Measurements from ENCODE around the gene FERMT2.
"Not testable (repeated sequence)": the region's sequence is repeated elsewhere in the genome, so short reads cannot be mapped to it uniquely, and the experiment has no call there.

FERMT2 gene

DNA sequence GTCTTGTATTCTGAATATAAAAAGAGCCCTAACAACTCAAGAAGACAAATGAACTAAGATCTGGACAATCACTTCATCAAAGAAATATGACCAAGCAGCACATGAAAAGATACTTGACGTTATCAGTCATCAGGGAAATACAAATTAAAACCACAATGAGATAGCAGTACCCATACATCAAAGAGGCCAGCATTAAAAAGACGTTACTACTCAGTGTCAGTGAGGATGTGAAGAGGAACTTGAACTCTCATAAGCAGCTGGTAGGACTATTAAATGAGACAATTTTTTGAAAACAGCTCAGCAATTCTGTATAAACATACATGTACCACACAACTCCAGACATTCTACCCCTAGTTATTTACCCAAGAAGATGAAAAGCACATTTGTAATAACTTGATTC, 55.9 kb downstream of the FERMT2 start:
- no peak for DNase-seq

GRCh38 chr14:52891800-52892199, 59.0 kb downstream of the FERMT2 start:
- DNase-seq, result no peak

DNA sequence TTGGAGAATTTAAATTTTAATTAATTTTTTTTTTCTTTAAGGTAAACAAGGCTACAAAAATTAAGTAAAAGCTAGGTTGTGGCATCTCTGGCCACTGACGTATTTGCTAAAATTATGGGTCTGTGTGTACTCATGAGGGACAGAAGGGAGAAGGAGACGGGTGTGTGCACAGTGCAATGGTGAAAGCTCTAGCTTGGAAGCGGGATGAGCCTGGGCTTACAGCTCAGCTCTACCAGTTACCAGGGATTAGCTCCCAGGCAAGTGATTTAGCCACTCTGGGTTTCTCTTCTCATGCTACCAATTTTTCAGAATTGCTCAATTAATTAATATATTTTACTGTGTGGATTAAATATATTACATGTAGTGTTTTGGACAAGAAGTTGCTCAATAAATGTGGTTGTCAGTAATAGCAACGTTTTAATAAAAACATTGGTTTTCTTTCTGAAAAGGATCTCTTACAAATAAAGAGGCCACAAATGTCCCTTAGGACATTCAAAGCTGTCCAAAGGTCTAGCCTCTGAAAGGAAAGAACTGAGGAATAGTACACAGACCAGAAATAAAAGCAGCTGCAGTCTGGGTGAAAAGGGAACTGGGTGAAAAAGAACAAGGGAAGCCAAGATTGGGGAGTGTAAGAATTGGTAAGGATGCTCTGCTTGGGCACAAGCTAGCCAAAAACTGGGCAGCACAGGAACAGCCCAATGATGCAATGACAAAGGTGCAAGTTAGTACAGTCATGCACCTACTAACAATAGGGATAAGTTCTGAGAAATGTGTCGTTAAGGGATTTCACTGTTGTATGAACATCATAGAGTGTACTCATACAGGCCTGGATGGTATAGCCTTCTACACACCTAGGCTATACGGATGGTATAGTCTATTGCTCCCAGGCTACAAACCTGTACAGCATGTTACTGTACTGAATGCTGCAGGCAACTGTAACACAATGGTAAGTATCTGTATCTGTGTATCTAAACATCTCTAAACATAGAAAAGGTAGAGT, 61.7 kb downstream of the FERMT2 start:
- no peak for DNase-seq

DNA sequence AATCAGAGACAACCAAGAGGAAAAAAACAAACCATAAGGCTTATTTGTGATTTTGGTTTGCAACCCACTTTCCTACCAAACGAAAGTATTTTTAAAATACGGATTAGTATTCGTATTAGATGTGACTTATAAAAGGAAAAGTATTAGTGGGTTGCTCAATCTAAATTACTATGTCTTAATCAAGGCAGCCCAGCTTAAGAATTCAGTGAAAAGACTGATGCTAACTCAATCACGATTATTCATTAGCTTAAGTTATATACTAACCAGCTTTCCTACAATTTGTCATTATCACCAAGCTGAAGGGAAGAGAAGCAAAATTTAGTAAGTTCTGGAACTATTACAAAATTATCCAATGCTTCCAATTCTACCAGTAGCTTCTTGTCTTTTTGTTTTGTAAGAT, 62.7 kb downstream of the FERMT2 start:
- DNase-seq, result no peak

- DNase-seq, result no peak
Measured at GRCh38 chr14:52885230-52885629, 65.6 kb downstream of the FERMT2 start.

GRCh38 chr14:52883658-52884057, 67.2 kb downstream of the FERMT2 start:
- DNase-seq, result no peak

GRCh38 chr14:52882824-52883223, 68.0 kb downstream of the FERMT2 start:
- no peak for DNase-seq

GRCh38 chr14:52879958-52880357, 70.9 kb downstream of the FERMT2 start:
- DNase-seq, result no peak

- DNase-seq, result no peak
Measured at GRCh38 chr14:52878946-52879345, 71.9 kb downstream of the FERMT2 start.

DNA sequence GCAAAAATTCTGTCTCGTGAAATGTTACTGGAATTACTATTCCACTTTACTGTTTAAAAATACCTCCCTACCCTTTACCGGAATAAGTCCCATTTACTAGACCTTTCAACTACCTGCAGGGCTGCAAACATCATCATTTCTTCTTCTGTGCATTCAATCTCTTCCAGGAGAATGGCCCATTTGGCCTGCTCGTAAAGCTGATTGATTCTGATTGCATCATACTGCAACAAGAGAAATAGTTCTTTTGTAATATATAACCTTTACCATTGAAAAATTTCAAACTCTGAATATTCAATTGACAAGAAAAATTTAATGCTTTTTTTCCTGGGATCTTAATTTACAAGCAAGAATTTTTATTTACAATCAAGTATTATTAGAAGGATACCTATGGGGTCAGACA, 72.4 kb downstream of the FERMT2 start:
- DNase-seq, result no peak

- no peak for DNase-seq
Measured at GRCh38 chr14:52877628-52878027, 73.2 kb downstream of the FERMT2 start.

DNA sequence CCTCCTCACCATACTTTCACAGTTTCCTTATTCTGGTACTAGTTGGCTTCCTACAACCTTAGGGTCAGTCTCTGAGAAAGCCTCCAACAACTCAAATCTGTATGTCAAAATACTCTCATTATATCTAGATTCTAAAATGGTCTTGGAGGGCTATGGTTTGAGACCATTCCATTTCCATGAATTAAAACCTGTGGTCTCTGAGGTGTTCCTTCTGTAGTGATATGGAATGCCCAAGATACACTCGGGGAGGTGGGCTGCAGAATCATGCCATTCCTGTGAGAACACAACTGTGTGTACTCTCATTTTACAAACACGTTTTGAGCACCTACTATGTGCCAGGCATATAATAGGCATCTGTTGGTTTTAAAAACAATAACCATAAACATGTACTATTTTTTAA, 74.0 kb downstream of the FERMT2 start:
- no peak for DNase-seq

DNA sequence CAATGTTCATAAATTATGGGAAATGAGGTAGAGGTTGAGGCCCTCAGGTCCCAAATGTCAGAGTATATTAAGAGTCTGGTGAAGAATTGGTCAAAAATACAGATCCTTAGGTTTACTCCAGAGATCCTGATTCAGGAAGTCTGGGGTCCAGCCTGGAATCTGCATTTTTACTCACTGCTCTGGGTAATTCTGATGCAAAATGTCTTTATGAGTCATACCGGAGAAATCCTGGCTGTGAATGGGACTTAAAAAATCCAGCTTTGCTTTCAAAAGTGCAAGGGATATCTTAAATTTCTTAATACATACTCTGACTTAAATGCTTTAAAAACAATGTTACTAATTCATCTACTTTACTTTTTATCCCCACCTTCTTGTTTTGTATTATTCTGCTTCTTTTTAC, 74.5 kb downstream of the FERMT2 start:
- DNase-seq, result no peak

- no peak for DNase-seq
Measured at GRCh38 chr14:52875707-52876106, 75.1 kb downstream of the FERMT2 start.

DNA sequence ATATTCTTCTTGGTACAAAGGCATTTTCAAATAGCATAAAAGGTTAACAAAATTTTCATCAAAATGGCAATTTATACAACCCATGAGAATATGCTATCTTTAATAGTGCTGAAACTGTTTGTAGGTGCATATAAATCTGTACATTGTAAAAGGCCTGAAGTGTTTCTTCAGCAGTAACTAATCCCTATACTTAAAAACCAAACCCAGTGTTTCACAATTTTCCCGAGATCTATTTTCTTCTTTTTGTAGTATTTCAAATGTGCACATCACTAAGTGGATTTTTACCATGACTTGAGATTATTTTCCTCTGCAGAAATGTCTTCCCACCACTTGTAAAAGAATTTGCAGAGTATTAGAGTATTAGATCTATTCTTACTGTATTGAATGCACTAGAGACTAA, 76.5 kb downstream of the FERMT2 start:
- DNase-seq, result no peak

DNA sequence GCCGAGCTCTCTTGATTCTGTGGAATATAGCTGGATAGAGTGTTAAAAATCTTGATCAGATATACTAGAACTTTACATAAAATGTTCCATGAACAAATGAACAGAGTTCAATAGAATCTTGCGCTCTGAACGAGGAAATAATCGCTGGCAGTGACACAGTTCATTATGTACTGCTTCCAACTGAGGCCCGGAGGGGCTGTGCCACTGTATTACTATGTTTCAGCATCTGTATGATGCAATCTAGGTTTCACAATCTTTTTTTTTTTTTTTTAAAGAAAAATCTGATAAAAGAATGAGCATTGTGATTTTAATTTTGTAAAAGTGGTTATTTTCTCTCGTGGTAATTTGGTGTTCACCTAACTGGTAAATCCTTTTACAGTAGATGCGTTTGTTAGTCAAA, 77.2 kb downstream of the FERMT2 start:
- DNase-seq, result no peak

DNA sequence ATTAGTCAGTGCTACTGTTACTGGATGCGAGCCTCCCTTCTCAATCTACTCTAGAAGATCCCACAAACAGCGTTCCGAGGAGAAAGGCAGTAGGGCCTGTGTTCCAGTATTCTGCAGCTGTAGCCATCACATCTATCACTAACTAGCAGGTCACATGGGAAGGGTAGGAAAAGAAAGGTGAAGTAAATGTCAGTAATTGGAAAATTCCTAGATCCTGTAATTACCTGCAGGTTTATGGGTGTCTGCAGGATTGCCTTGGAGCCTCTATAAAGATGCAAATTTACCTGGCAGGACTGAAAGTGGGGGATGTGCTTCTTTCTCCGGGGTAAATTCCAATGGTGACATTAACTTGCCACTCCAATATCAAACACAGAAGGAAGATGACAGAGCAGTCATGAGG, 77.8 kb downstream of the FERMT2 start:
- no peak for DNase-seq

DNA sequence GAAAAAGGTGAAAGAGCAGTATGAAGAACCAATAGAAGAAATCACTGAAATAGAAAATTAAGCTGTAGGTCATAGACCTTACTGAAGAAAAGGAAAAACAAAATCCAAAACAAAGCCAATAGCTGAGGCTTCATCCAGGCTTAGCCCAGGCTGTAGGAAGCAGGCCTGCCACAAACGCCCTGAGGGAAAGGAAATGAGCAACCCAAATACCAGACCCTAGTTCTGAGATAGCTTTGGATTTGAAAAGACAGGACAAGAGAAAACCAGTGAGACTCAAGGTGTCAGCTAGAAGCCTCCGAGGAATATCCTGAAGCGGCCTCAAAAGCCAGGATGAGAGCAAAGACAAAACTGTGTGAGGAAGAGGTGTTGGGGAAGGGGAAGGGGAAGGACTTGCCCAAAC, 79.2 kb downstream of the FERMT2 start:
- DNase-seq, result no peak

DNA sequence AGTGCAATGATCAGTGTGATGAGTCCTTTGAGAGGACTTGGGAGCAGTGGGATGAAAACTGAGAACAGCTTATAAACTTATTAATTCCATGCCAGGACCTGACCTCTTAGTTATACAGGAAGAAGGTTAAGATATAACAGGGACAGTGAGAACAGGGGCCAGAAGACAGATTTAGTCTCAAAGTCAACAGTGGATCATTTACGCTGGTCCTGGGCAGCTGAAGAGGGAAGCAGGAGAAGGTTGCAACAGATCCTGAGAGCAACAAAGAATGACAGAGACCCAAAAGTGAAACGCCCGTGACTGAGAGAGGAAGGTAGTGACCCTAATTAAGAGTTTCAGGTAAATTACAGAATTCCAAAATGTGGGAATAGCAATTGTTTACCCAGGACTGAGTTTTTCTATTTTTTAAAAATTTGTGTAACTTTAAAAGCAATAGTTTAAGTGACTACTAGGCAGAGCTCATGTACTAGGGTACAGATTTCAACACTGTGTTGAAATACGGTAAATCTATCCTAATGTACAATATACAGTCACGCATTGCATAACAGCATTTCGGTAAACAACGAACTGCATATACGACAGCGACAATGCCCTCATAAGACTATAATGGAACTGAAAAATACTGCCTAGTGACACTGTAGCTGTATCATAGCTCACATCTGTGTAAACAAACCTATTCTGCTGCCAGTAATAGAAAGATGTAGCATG, 81.8 kb downstream of the FERMT2 start:
- DNase-seq, result no peak

DNA sequence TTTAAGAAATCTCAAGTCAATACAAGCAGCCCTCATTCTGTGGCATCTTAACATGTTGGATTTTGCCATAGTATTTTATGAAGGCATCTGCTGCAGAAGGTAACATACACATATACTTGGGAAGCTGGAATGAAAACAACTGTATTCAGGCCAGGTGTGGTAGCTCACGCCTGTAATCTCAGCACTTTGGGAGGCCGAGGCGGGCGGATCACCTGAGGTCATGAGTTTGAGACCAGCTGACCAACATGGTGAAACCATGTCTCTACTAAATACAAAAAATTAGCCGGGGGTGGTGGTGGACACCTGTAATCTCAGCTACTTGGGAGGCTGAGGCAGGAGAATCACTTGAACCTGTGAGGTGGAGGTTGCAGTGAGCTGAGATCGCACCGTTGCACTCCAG, 86.0 kb downstream of the FERMT2 start:
- not testable (repeated sequence) for DNase-seq

- DNase-seq, result no peak
Measured at GRCh38 chr14:52863334-52863700, 87.5 kb downstream of the FERMT2 start.

DNA sequence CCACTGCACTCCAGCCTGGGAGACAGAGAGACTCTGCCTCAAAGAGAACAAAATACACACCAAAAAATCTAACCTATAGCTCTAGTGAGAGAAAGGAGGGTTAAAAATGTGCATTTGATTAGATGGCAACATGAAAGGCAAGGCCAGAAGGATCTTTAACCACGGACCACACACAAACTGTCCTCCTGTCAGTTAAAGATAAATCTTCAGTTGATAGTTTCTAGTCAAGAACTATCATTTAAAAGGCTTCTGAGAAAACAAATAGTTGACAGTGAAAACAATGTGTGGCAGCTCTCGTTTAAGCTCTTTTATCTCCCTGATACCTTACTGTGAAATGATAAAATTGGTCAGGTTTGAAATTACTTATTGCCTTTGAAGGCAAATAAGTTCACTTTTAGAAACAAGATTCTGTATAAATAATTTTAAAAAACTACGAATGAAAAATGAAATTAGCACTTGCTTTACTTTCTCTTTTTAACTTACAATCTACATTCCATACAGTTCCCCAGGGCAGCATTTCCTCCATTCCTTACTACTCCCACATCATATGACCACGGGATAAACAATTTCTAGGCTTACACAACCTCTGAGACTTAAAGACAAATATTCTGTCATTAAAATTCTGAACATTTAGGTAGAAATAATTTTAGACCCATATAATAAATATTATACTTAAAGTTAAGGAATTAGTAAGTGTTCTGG, 88.1 kb downstream of the FERMT2 start:
- no peak for DNase-seq

DNA sequence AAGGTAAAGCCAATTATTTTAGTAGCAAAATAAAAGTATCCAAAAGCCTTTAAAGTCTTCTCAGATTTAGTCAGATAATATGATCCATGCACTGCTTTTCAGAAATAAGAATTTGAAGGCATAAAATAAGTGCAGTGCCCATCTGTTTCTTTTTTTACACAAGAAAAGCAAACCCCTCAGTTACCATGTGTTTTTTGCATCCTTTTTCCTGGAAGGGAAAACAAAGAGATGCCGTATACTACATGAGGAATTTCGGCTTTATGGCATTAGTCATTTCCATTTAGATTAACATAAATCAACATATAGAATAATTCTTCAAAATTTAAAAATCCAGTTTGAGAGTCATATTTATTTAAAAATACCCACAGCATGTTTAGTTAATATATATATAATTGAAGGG, 89.4 kb downstream of the FERMT2 start:
- no peak for DNase-seq

GRCh38 chr14:52860910-52861309, 89.9 kb downstream of the FERMT2 start:
- DNase-seq, result no peak

Measured in NCI-H748 treated with DMSO at 0.1 percent for 48 hours (cell line).